Measurements from ENCODE around the gene PPARA.

- TF ChIP-seq CTCF (IDR thresholded peaks at IDR 0.05; ENCODE audit: extremely low read depth in 1 of 2, insufficient read depth in 1 of 2, low read depth in 1 of 2, low read length in 2 of 2) (no peak), POLR2A (IDR thresholded peaks at IDR 0.05; ENCODE audit: low read depth, low read length) (no peak), POLR2AphosphoS5 (IDR thresholded peaks at IDR 0.05; ENCODE audit: insufficient read depth, low read depth, low read length) (no peak), EZH2 (IDR thresholded peaks at IDR 0.05; ENCODE audit: borderline replicate concordance, low read depth, low read length, severe bottlenecking) (no peak), JUN (IDR thresholded peaks at IDR 0.05; ENCODE audit: borderline replicate concordance, insufficient read depth, insufficient read length, low read depth) (no peak), FOS (IDR thresholded peaks at IDR 0.05; ENCODE audit: borderline replicate concordance, insufficient read depth, low read length) (no peak), GATA2 (IDR thresholded peaks at IDR 0.05; ENCODE audit: insufficient read depth, insufficient read length, low read depth, low read length) (no peak), MAX (IDR thresholded peaks at IDR 0.05; ENCODE audit: insufficient read depth, insufficient read length) (no peak)
Observed at GRCh38 chr22:46147471-46148267, 2.7 kb upstream of the PPARA start.
